ENCODE results near the gene SAMD4A. TPM values are rescaled to one million over a fixed set of nuclear protein-coding genes. Genes with fewer than 3 reads are reported as not detected.

Gene SAMD4A
- total RNA-seq, 1 experiment from 2014 or later = 9.6 TPM

- no CpG with 5 or more reads among the region's 31 CpGs for WGBS (ENCODE audit: extremely low coverage, insufficient read length, low lambda C conversion rate)
- TF ChIP-seq CTCF (conservative IDR thresholded peaks at IDR 0.05) = no peak
- H3T11ph ChIP-seq (ENCODE audit: low read length) = no peak overlapping the region
- H3K36me3 Mint-ChIP-seq (ENCODE audit: insufficient read depth in 1 of 3, low read depth in 3 of 3) = no peaks in the 10 kb centered on the region; a peak in 1 of 7 replicates
- H3K4me3 Mint-ChIP-seq = peak overlapping the region; percentile 82 to 96
- H3K79me2 ChIP-seq (ENCODE audit: insufficient read depth, low read length) = peaks cover 2% of the 10 kb centered on the region; the same call in 1 of the 2 replicates
- peak overlapping the region; percentile 25 for H3K9ac ChIP-seq (ENCODE audit: extremely low read depth, insufficient read length, low read length)
- H3K4me2 ChIP-seq (ENCODE audit: insufficient read depth, insufficient read length, low read length) = peak overlapping the region; percentile 99
- H3K27me3 Mint-ChIP-seq (ENCODE audit: low read depth) = peaks cover 34% of the 10 kb centered on the region
- H3K14ac ChIP-seq (ENCODE audit: insufficient read depth, low read length) = peak overlapping the region; percentile 42; the same call in 1 of the 2 replicates
- H2BK12ac ChIP-seq (ENCODE audit: insufficient read length, low read depth, low read length) = no peak overlapping the region
- no peak overlapping the region for H2AK5ac ChIP-seq (ENCODE audit: insufficient read length, low read length)
- no peaks in the 10 kb centered on the region for H4K20me1 ChIP-seq (ENCODE audit: control insufficient read depth, insufficient read depth, insufficient read length)
- no peak overlapping the region for H2BK15ac ChIP-seq (ENCODE audit: low read depth, low read length)
- H3K23ac ChIP-seq (ENCODE audit: insufficient read length, low read depth, low read length) = no peak overlapping the region
- no peak overlapping the region for H4K5ac ChIP-seq (ENCODE audit: insufficient read length, low read depth, low read length)
- H3K4me1 Mint-ChIP-seq = peaks cover 17 to 19% of the 10 kb centered on the region in 2 experiments
- H3K4me1 ChIP-seq (ENCODE audit: insufficient read depth, low read length) = no peaks in the 10 kb centered on the region; the same call in 1 of the 2 replicates
- peak overlapping the region in 1 of 3 experiments; percentile 92; a peak in 3 of 7 replicates for H3K27ac Mint-ChIP-seq
- H3K56ac ChIP-seq (ENCODE audit: insufficient read length, low read depth, low read length) = no peak overlapping the region
- no peaks in the 10 kb centered on the region for H3K79me1 ChIP-seq (ENCODE audit: insufficient read depth, low read depth, low read length, poor library complexity, severe bottlenecking)
- H3K4ac ChIP-seq (ENCODE audit: low read depth, low read length) = no peak overlapping the region
- DNase-seq = peak; percentile 62
- no peaks in the 10 kb centered on the region for H3K9me3 ChIP-seq (ENCODE audit: control insufficient read depth, low read depth, low read length)
- H4K8ac ChIP-seq (replicated peaks; ENCODE audit: insufficient read length, low read depth, low read length) = no peak overlapping the region
- no peak overlapping the region for H2BK20ac ChIP-seq (ENCODE audit: low read depth, low read length, poor library complexity, severe bottlenecking)
- peaks cover 21% of the 10 kb centered on the region for H3K23me2 ChIP-seq (ENCODE audit: insufficient read length, low read depth, low read length, poor library complexity, severe bottlenecking)
- no peak overlapping the region for H2BK120ac ChIP-seq (ENCODE audit: low read depth, low read length, poor library complexity, severe bottlenecking)
- no peak overlapping the region for H3K18ac ChIP-seq (ENCODE audit: insufficient read length, low read depth, low read length)
- H3K27ac ChIP-seq (ENCODE audit: insufficient read length, low read depth, low read length) = no peak overlapping the region
- H3K27me3 ChIP-seq (ENCODE audit: insufficient read depth, low read length) = no peaks in the 10 kb centered on the region; the same call in 1 of the 2 replicates
- H3K9me3 Mint-ChIP-seq = peaks cover 0 to 1% of the 10 kb centered on the region in 2 experiments; a peak in 2 of 5 replicates
- H2BK5ac ChIP-seq (ENCODE audit: insufficient read length, low read length) = no peak overlapping the region
- no peak overlapping the region for H4K91ac ChIP-seq (ENCODE audit: insufficient read length, low read depth, low read length)
- no peak overlapping the region for H2AFZ ChIP-seq (ENCODE audit: low read length)
Measured at GRCh38 chr14:54567224-54567638, 303 bp downstream of the SAMD4A start.
